Nephron progenitor cell (in vitro differentiated cells): ENCODE measurements around the gene DRC7.
A peak's percentile ranks its signal among the peaks of the same experiment; 100 is the strongest.

ENCODE experiments used
- DNase-seq: peaks from one replicate; pipeline ENCODE4 v3.0.0; 2021
- H3K27ac Mint-ChIP-seq: 2 replicates; pipeline ENCODE4 v1.8.0; 2021; ENCODE audit warnings: mild to moderate bottlenecking, moderate library complexity, mixed read lengths
- H3K27me3 Mint-ChIP-seq: 2 replicates; pipeline ENCODE4 v1.8.0; 2021; ENCODE audit warnings: mild to moderate bottlenecking, low read depth, mixed read lengths; ENCODE audit not compliant: poor library complexity
- H3K36me3 Mint-ChIP-seq: 2 replicates; pipeline ENCODE4 v1.8.0; 2021; ENCODE audit warnings: low read depth, mixed read lengths
- H3K4me1 Mint-ChIP-seq: 2 replicates; pipeline ENCODE4 v1.8.0; 2021; ENCODE audit warnings: mixed read lengths
- H3K4me3 Mint-ChIP-seq: 2 replicates; pipeline ENCODE4 v1.8.0; 2021; ENCODE audit warnings: mild to moderate bottlenecking, moderate library complexity, mixed read lengths
- H3K9me3 Mint-ChIP-seq: 2 replicates; pipeline ENCODE4 v1.8.0; 2021; ENCODE audit warnings: mild to moderate bottlenecking, moderate library complexity, mixed read lengths
- CTCF ChIP-seq: fragments of 200-600 bp; sonication (generic); IDR thresholded peaks from 2 replicates; pipeline ENCODE4 v1.5.0; 2021; ENCODE audit warnings: antibody characterized with exemption

The DRC7 gene

GRCh38 chr16:57751539-57752202 lies 57.1 kb downstream of the DRC7 start:
- no peak for DNase-seq
- H3K27me3 Mint-ChIP-seq = peaks cover 3% of the 10 kb centered on the region
- peaks cover 15% of the 10 kb centered on the region for H3K4me1 Mint-ChIP-seq
- H3K4me3 Mint-ChIP-seq = no peak overlapping the region
- peak overlapping the region; percentile 90 for H3K27ac Mint-ChIP-seq
- H3K36me3 Mint-ChIP-seq = peaks cover 25% of the 10 kb centered on the region
- no peaks in the 10 kb centered on the region for H3K9me3 Mint-ChIP-seq
- no peak for TF ChIP-seq CTCF

GRCh38 chr16:57752203-57752580 lies 57.6 kb downstream of the DRC7 start:
- Mint-ChIP-seq H3K36me3 (peaks cover 24% of the 10 kb centered on the region), H3K27me3 (peaks cover 3% of the 10 kb centered on the region), H3K9me3 (no peaks in the 10 kb centered on the region), H3K4me1 (peaks cover 15% of the 10 kb centered on the region), H3K27ac (no peak overlapping the region), H3K4me3 (no peak overlapping the region)
- no peak for DNase-seq
- no peak for TF ChIP-seq CTCF

- no peak overlapping the region for H3K27ac Mint-ChIP-seq
- peaks cover 3% of the 10 kb centered on the region for H3K27me3 Mint-ChIP-seq
- H3K4me3 Mint-ChIP-seq = no peak overlapping the region
- no peak for TF ChIP-seq CTCF
- no peaks in the 10 kb centered on the region for H3K9me3 Mint-ChIP-seq
- H3K4me1 Mint-ChIP-seq = peaks cover 15% of the 10 kb centered on the region
- DNase-seq = no peak
- peaks cover 19% of the 10 kb centered on the region for H3K36me3 Mint-ChIP-seq
Observed at GRCh38 chr16:57752581-57753447, 58.2 kb downstream of the DRC7 start.

- Mint-ChIP-seq H3K9me3 (no peaks in the 10 kb centered on the region), H3K27ac (peak overlapping the region; percentile 54), H3K36me3 (peaks cover 19% of the 10 kb centered on the region), H3K27me3 (no peaks in the 10 kb centered on the region), H3K4me1 (peaks cover 15% of the 10 kb centered on the region), H3K4me3 (no peak overlapping the region)
- no peak for TF ChIP-seq CTCF
- no peak for DNase-seq
Observed at GRCh38 chr16:57753448-57754353, 59.1 kb downstream of the DRC7 start.

- H3K9me3 Mint-ChIP-seq = no peaks in the 10 kb centered on the region
- no peak for DNase-seq
- H3K27ac Mint-ChIP-seq = peak overlapping the region; percentile 54
- no peak overlapping the region for H3K4me3 Mint-ChIP-seq
- no peak for TF ChIP-seq CTCF
- peaks cover 19% of the 10 kb centered on the region for H3K36me3 Mint-ChIP-seq
- no peaks in the 10 kb centered on the region for H3K27me3 Mint-ChIP-seq
- H3K4me1 Mint-ChIP-seq = peaks cover 15% of the 10 kb centered on the region
Observed at GRCh38 chr16:57754354-57755060, 59.9 kb downstream of the DRC7 start.
